ENCODE data around the gene GNPTG. TPM values are rescaled to one million over a fixed set of nuclear protein-coding genes. Genes with fewer than 3 reads are reported as not detected.

GNPTG gene
- total RNA-seq, 4 donors from 2014 or later: 38.8 to 78.4 (median 66.5) TPM

- no peak for TF ChIP-seq CTCF (IDR thresholded peaks at IDR 0.05; ENCODE audit: low read depth)
Observed at GRCh38 chr16:1372292-1372950, 20.7 kb downstream of the GNPTG start.

- no peak for TF ChIP-seq CTCF (IDR thresholded peaks at IDR 0.05; ENCODE audit: low read depth)
Observed at GRCh38 chr16:1374418-1375297, 22.9 kb downstream of the GNPTG start.

GRCh38 chr16:1375298-1375640, 23.5 kb downstream of the GNPTG start:
- no peak for TF ChIP-seq CTCF (IDR thresholded peaks at IDR 0.05; ENCODE audit: low read depth)

GRCh38 chr16:1375741-1376410, 24.1 kb downstream of the GNPTG start:
- TF ChIP-seq CTCF (IDR thresholded peaks at IDR 0.05; ENCODE audit: low read depth): no peak

GRCh38 chr16:1377406-1378010, 25.8 kb downstream of the GNPTG start:
- TF ChIP-seq CTCF (IDR thresholded peaks at IDR 0.05; ENCODE audit: low read depth): no peak

- TF ChIP-seq CTCF (IDR thresholded peaks at IDR 0.05; ENCODE audit: low read depth): no peak
Observed at GRCh38 chr16:1378087-1378803, 26.5 kb downstream of the GNPTG start.
